H9 (cell line): ENCODE data around the gene KAZN. TPM values are rescaled to one million over a fixed set of nuclear protein-coding genes. Genes with fewer than 3 reads are reported as not detected.

Experiments
- DNase-seq: peaks from one replicate; pipeline ENCODE4 v3.0.0-alpha.2; 2017
- H2AFZ ChIP-seq: one replicate; pipeline ENCODE4 v1.6.1; 2013; ENCODE audit warnings: mild to moderate bottlenecking, low read length, control low read depth, moderate library complexity
- H2AK5ac ChIP-seq: 2 replicates; pipeline ENCODE4 v1.6.1; 2013; ENCODE audit warnings: low read length, control low read depth, mixed read lengths; ENCODE audit not compliant: insufficient read length
- H2BK120ac ChIP-seq: one replicate; pipeline ENCODE4 v1.6.1; 2013; ENCODE audit warnings: low read depth, mild to moderate bottlenecking, low read length, control low read depth, inconsistent platforms; ENCODE audit not compliant: poor library complexity, severe bottlenecking
- H2BK12ac ChIP-seq: 2 replicates; pipeline ENCODE4 v1.6.1; 2013; ENCODE audit warnings: low read length, control low read depth, mixed read lengths, low read depth; ENCODE audit not compliant: insufficient read length
- H2BK15ac ChIP-seq: 2 replicates; pipeline ENCODE4 v1.6.1; 2013; ENCODE audit warnings: low read depth, low read length, control low read depth
- H2BK20ac ChIP-seq: one replicate; pipeline ENCODE4 v1.6.1; 2013; ENCODE audit warnings: low read depth, mild to moderate bottlenecking, low read length, control low read depth, inconsistent platforms; ENCODE audit not compliant: poor library complexity, severe bottlenecking
- H2BK5ac ChIP-seq: 2 replicates; pipeline ENCODE4 v1.6.1; 2013; ENCODE audit warnings: low read length, control low read depth, mixed read lengths; ENCODE audit not compliant: insufficient read length
- H3K14ac ChIP-seq: 2 replicates; pipeline ENCODE4 v1.6.1; 2013; ENCODE audit warnings: low read length, control low read depth; ENCODE audit not compliant: insufficient read depth
- H3K18ac ChIP-seq: 2 replicates; pipeline ENCODE4 v1.6.1; 2013; ENCODE audit warnings: low read depth, mild to moderate bottlenecking, mixed read lengths, low read length, control low read depth; ENCODE audit not compliant: insufficient read length
- H3K23ac ChIP-seq: 2 replicates; pipeline ENCODE4 v1.6.1; 2013; ENCODE audit warnings: low read length, control low read depth, mixed read lengths, low read depth; ENCODE audit not compliant: insufficient read length
- H3K23me2 ChIP-seq: 2 replicates; pipeline ENCODE4 v1.6.1; 2013; ENCODE audit warnings: low read depth, mild to moderate bottlenecking, mixed read lengths, low read length, control low read depth; ENCODE audit not compliant: insufficient read length, poor library complexity, severe bottlenecking
- H3K27ac ChIP-seq: 2 replicates; pipeline ENCODE4 v1.5.1; 2013; ENCODE audit warnings: low read length, control low read depth, mixed read lengths, low read depth; ENCODE audit not compliant: insufficient read length
- H3K27me3 ChIP-seq: 2 replicates; pipeline ENCODE4 v1.6.1; 2013; ENCODE audit warnings: low read length, control low read depth, inconsistent platforms; ENCODE audit not compliant: insufficient read depth
- H3K4ac ChIP-seq: 2 replicates; pipeline ENCODE4 v1.6.1; 2013; ENCODE audit warnings: low read depth, mild to moderate bottlenecking, control low read depth, inconsistent platforms, low read length, moderate library complexity
- H3K4me1 ChIP-seq: 2 replicates; pipeline ENCODE4 v1.6.1; 2013; ENCODE audit warnings: low read length, control low read depth, inconsistent platforms; ENCODE audit not compliant: insufficient read depth
- H3K4me2 ChIP-seq: 2 replicates; pipeline ENCODE4 v1.6.1; 2013; ENCODE audit warnings: low read length, control low read depth, mixed read lengths; ENCODE audit not compliant: insufficient read length, insufficient read depth
- H3K56ac ChIP-seq: 2 replicates; pipeline ENCODE4 v1.6.1; 2013; ENCODE audit warnings: low read depth, mild to moderate bottlenecking, mixed read lengths, low read length, control low read depth; ENCODE audit not compliant: insufficient read length
- H3K79me1 ChIP-seq: 2 replicates; pipeline ENCODE4 v1.6.1; 2013; ENCODE audit warnings: low read depth, mild to moderate bottlenecking, moderate library complexity, low read length, control low read depth, inconsistent platforms; ENCODE audit not compliant: insufficient read depth, poor library complexity, severe bottlenecking
- H3K79me2 ChIP-seq: 2 replicates; pipeline ENCODE4 v1.6.1; 2013; ENCODE audit warnings: low read length, control low read depth, inconsistent platforms; ENCODE audit not compliant: insufficient read depth
- H3K9ac ChIP-seq: 2 replicates; pipeline ENCODE4 v1.6.1; 2013; ENCODE audit warnings: low read length, control low read depth, mixed read lengths; ENCODE audit not compliant: insufficient read length; ENCODE audit errors: extremely low read depth
- H3K9me3 ChIP-seq: one replicate; pipeline ENCODE4 v1.6.1; 2013; ENCODE audit warnings: low read depth, low read length, inconsistent platforms; ENCODE audit not compliant: control insufficient read depth
- H3T11ph ChIP-seq: one replicate; pipeline ENCODE4 v1.6.1; 2013; ENCODE audit warnings: mild to moderate bottlenecking, low read length, control low read depth, inconsistent platforms
- H4K20me1 ChIP-seq: one replicate; pipeline ENCODE4 v1.6.1; 2013; ENCODE audit not compliant: control insufficient read depth, insufficient read length, insufficient read depth
- H4K5ac ChIP-seq: 2 replicates; pipeline ENCODE4 v1.6.1; 2013; ENCODE audit warnings: low read depth, mild to moderate bottlenecking, mixed read lengths, low read length, control low read depth; ENCODE audit not compliant: insufficient read length
- H4K8ac ChIP-seq: replicated peaks from 2 replicates; pipeline ENCODE4 v1.6.1; 2013; ENCODE audit warnings: low read length, control low read depth, mixed read lengths, low read depth; ENCODE audit not compliant: insufficient read length
- H4K91ac ChIP-seq: 2 replicates; pipeline ENCODE4 v1.6.1; 2013; ENCODE audit warnings: low read depth, mild to moderate bottlenecking, moderate library complexity, mixed read lengths, low read length, control low read depth; ENCODE audit not compliant: insufficient read length
- H3K27ac Mint-ChIP-seq, 3 experiments: 2 replicates in 2 of 3; 3 replicates in 1 of 3; pipeline ENCODE4 v1.8.0; 2020 to 2021; ENCODE audit warnings: mixed read lengths in 3 of 3, mild to moderate bottlenecking in 1 of 3, moderate library complexity in 1 of 3
- H3K27me3 Mint-ChIP-seq: 2 replicates; pipeline ENCODE4 v1.8.0; 2021; ENCODE audit warnings: low read depth, mild to moderate bottlenecking, moderate library complexity, mixed read lengths
- H3K36me3 Mint-ChIP-seq, 3 experiments: 2 replicates in 2 of 3; 3 replicates in 1 of 3; pipeline ENCODE4 v1.8.0; 2020 to 2021; ENCODE audit warnings: low read depth in 3 of 3, mixed read lengths in 3 of 3; ENCODE audit not compliant: insufficient read depth in 1 of 3
- H3K4me1 Mint-ChIP-seq, 2 experiments: 2 replicates each; pipeline ENCODE4 v1.8.0; 2020; ENCODE audit warnings: mixed read lengths in 2 of 2
- H3K4me3 Mint-ChIP-seq, 2 experiments: 2 replicates in 1 of 2; 3 replicates in 1 of 2; pipeline ENCODE4 v1.8.0; 2020 to 2021; ENCODE audit warnings: mild to moderate bottlenecking in 2 of 2, mixed read lengths in 2 of 2, moderate library complexity in 1 of 2
- H3K9me3 Mint-ChIP-seq, 2 experiments: 2 replicates in 1 of 2; 3 replicates in 1 of 2; pipeline ENCODE4 v1.8.0; 2020; ENCODE audit warnings: mild to moderate bottlenecking in 2 of 2, mixed read lengths in 2 of 2, moderate library complexity in 1 of 2
- CTCF ChIP-seq: fragments of 200-600 bp; sonication (generic); conservative IDR thresholded peaks from 3 replicates; pipeline ENCODE4 v1.8.0; 2021; ENCODE audit warnings: antibody characterized with exemption, mild to moderate bottlenecking
- WGBS: extraction: QIAGEN DNeasy Blood & Tissue Kit; methylation state at CpG from one replicate; pipeline ENCODE4 v1.1.7; 2013; ENCODE audit warnings: missing lambda C conversion rate, low lambda C conversion rate, mixed read lengths; ENCODE audit not compliant: insufficient read length; ENCODE audit errors: extremely low coverage; 5-methylcytosine and 5-hydroxymethylcytosine counted together
- total RNA-seq: library from RNA; stranded (reverse); gene quantifications from 2 replicates; pipeline ENCODE4 v1.2.1, GENCODE V29; 2021

KAZN gene
- total RNA-seq, 1 experiment from 2014 or later, result 7.6 TPM

GRCh38 chr1:14704846-14705245 lies 106.4 kb downstream of the KAZN start:
- H3K4me1 Mint-ChIP-seq, result peaks cover 12 to 14% of the 10 kb centered on the region in 2 experiments; a peak in 3 of 4 replicates
- H3K4ac ChIP-seq, result no peak overlapping the region
- peaks cover 3% of the 10 kb centered on the region for H3K27me3 Mint-ChIP-seq
- H4K91ac ChIP-seq, result no peak overlapping the region
- H3K23me2 ChIP-seq, result no peaks in the 10 kb centered on the region
- H3K4me3 Mint-ChIP-seq, result no peak overlapping the region
- no peaks in the 10 kb centered on the region for H3K79me1 ChIP-seq
- H2BK5ac ChIP-seq, result no peak overlapping the region
- DNase-seq, result no peak
- no peak overlapping the region for H3K27ac Mint-ChIP-seq
- H3K23ac ChIP-seq, result no peak overlapping the region
- no peak overlapping the region for H4K5ac ChIP-seq
- H3K9ac ChIP-seq, result no peak overlapping the region
- H3K79me2 ChIP-seq, result peaks cover 5% of the 10 kb centered on the region; the same call in 1 of the 2 replicates
- TF ChIP-seq CTCF, result no peak
- H3T11ph ChIP-seq, result no peak overlapping the region
- no peak overlapping the region for H4K8ac ChIP-seq
- no peak overlapping the region for H2BK120ac ChIP-seq
- peaks cover 20 to 33% (median 24%) of the 10 kb centered on the region in 3 experiments for H3K36me3 Mint-ChIP-seq
- no peak overlapping the region for H2BK20ac ChIP-seq
- peaks cover 3% of the 10 kb centered on the region for H4K20me1 ChIP-seq
- no peak overlapping the region for H3K27ac ChIP-seq
- no peak overlapping the region for H2BK15ac ChIP-seq
- no peak overlapping the region for H3K18ac ChIP-seq
- no peak overlapping the region for H3K4me2 ChIP-seq
- H3K4me1 ChIP-seq, result 0 out of 2 replicates have a peak, but pooled peaks cover 3% of the 10 kb centered on the region
- no peak overlapping the region for H2AK5ac ChIP-seq
- H3K14ac ChIP-seq, result no peak overlapping the region
- peaks cover 18% of the 10 kb centered on the region for H3K9me3 ChIP-seq
- H3K27me3 ChIP-seq, result no peaks in the 10 kb centered on the region
- peaks cover 30 to 39% of the 10 kb centered on the region in 2 experiments for H3K9me3 Mint-ChIP-seq
- H3K56ac ChIP-seq, result no peak overlapping the region
- WGBS, result no CpG with 5 or more reads among the region's 1 CpG
- H2AFZ ChIP-seq, result no peak overlapping the region
- no peak overlapping the region for H2BK12ac ChIP-seq
